GM12874 (cell line): ENCODE data around the gene PTPRC.

Experiments
- CTCF ChIP-seq: IDR thresholded peaks from 2 replicates; pipeline ENCODE4 v1.5.1; 2011; ENCODE audit warnings: low read depth, mild to moderate bottlenecking, control low read depth, low read length, moderate library complexity; ENCODE audit not compliant: insufficient read depth

Gene PTPRC

GRCh38 chr1:198713081-198713480, 74.2 kb downstream of the PTPRC start:
- TF ChIP-seq CTCF: no peak

GRCh38 chr1:198714271-198714670, 75.4 kb downstream of the PTPRC start:
- TF ChIP-seq CTCF: no peak

GRCh38 chr1:198716051-198716450, 77.2 kb downstream of the PTPRC start:
- TF ChIP-seq CTCF: no peak

- no peak for TF ChIP-seq CTCF
Measured at GRCh38 chr1:198717510-198717909, 78.7 kb downstream of the PTPRC start.

GRCh38 chr1:198723127-198723526, 84.3 kb downstream of the PTPRC start:
- no peak for TF ChIP-seq CTCF

GRCh38 chr1:198725090-198725489, 86.2 kb downstream of the PTPRC start:
- TF ChIP-seq CTCF: no peak

GRCh38 chr1:198726455-198726854, 87.6 kb downstream of the PTPRC start:
- no peak for TF ChIP-seq CTCF
